Measurements from ENCODE around the gene POLE.

GRCh38 chr12:132661972-132662371 lies 25.2 kb downstream of the POLE start:
- TF ChIP-seq CTCF (IDR thresholded peaks at IDR 0.05; ENCODE audit: low read depth, low read length) (no peak), POLR2A (IDR thresholded peaks at IDR 0.05; ENCODE audit: extremely low read depth, insufficient read length) (no peak), MYC (IDR thresholded peaks at IDR 0.05; ENCODE audit: low read depth, low read length) (no peak), MAX (IDR thresholded peaks at IDR 0.05; ENCODE audit: low read depth, low read length) (no peak)
